Nephron (organoid): Measurements from ENCODE around the gene SNRPD3.
"Not testable (repeated sequence)": the region's sequence is repeated elsewhere in the genome, so short reads cannot be mapped to it uniquely, and the experiment has no call there.

Experiments
- H3K27ac Mint-ChIP-seq, 3 experiments: 2 replicates each; pipeline ENCODE4 v1.8.0; 2020; ENCODE audit warnings: mixed read lengths in 3 of 3, mild to moderate bottlenecking in 2 of 3, moderate library complexity in 1 of 3
- H3K27me3 Mint-ChIP-seq: 2 replicates; pipeline ENCODE4 v1.8.0; 2021; ENCODE audit warnings: low read depth, mild to moderate bottlenecking, moderate library complexity, mixed read lengths
- H3K36me3 Mint-ChIP-seq: 2 replicates; pipeline ENCODE4 v1.8.0; 2020; ENCODE audit warnings: low read depth, mixed read lengths
- H3K4me1 Mint-ChIP-seq: 2 replicates; pipeline ENCODE4 v1.8.0; 2020; ENCODE audit warnings: mixed read lengths
- H3K4me3 Mint-ChIP-seq, 3 experiments: 2 replicates each; pipeline ENCODE4 v1.8.0; 2020; ENCODE audit warnings: mild to moderate bottlenecking in 3 of 3, mixed read lengths in 3 of 3, moderate library complexity in 2 of 3
- H3K9me3 Mint-ChIP-seq: 2 replicates; pipeline ENCODE4 v1.8.0; 2020; ENCODE audit warnings: mixed read lengths
- CTCF ChIP-seq, 3 experiments: fragments of 200-600 bp; sonication (generic); IDR thresholded peaks; one replicate each; pipeline ENCODE4 v1.5.0; 2021; ENCODE audit warnings: antibody characterized with exemption in 3 of 3; ENCODE audit not compliant: unreplicated experiment in 3 of 3

SNRPD3 gene

DNA sequence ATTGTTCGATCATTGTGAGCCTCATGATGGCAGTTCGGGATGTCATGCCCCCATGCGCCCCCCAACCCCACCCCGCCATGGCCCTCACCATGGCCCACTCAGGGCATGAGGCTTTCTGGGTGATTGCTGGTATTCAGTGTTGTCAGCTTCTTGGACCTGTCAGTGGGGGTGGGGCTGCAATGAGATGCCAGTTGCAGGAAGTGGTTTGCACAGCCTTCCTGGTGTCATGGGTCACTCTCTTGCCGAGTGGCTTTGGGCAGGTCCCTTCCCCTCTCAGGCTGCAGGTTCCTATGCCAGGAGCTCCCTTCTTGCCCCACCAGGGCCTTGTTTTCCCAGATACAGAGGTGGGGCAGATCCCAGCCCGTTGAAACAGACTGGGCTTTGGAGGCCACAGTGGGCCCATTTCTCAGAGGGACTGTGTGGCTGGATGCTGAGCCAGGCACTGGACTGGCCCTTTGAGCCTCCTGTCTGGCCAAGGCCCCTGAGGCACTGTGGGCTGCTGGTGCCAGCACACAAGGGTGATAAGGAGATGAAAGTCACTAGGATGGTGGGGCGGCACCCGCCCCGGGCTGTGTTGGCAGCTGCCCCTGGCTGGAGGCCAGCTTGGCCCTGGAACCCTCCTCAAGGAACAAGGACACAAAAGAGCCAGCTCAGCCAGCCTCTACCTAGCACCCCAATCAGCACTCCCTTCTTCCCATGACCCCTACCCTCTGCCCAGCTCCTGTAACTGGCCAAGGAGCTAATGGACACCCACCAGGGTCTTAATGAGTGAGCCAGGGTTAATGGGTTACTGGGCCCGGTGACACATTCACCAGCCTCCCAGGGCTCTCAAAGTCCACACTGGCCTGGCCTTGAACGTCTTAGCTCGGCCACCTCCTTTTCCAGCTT is 45.7 kb downstream of the SNRPD3 start:
- H3K9me3 Mint-ChIP-seq = no peaks in the 10 kb centered on the region

GRCh38 chr22:24602105-24602749 is 46.4 kb downstream of the SNRPD3 start:
- H3K27ac Mint-ChIP-seq = peak overlapping the region in 2 of 3 experiments; percentile 70 to 93
- not testable (repeated sequence) for H3K9me3 Mint-ChIP-seq, H3K27me3 Mint-ChIP-seq, H3K36me3 Mint-ChIP-seq
- peaks cover 22% of the 10 kb centered on the region for H3K4me1 Mint-ChIP-seq
- peak overlapping the region in 1 of 3 experiments; percentile 16 for H3K4me3 Mint-ChIP-seq

More for the DNA sequence above, 45.7 kb downstream of the SNRPD3 start:
- no peak for TF ChIP-seq CTCF (IDR thresholded peaks at IDR 0.05; ENCODE audit: unreplicated experiment in 3 of 3)
- H3K4me1 Mint-ChIP-seq = peaks cover 22% of the 10 kb centered on the region
- H3K36me3 Mint-ChIP-seq = no peaks in the 10 kb centered on the region
- H3K27ac Mint-ChIP-seq = peak overlapping the region in 1 of 3 experiments; percentile 93
- no peak overlapping the region for H3K4me3 Mint-ChIP-seq
- H3K27me3 Mint-ChIP-seq = peaks cover 5% of the 10 kb centered on the region

DNA sequence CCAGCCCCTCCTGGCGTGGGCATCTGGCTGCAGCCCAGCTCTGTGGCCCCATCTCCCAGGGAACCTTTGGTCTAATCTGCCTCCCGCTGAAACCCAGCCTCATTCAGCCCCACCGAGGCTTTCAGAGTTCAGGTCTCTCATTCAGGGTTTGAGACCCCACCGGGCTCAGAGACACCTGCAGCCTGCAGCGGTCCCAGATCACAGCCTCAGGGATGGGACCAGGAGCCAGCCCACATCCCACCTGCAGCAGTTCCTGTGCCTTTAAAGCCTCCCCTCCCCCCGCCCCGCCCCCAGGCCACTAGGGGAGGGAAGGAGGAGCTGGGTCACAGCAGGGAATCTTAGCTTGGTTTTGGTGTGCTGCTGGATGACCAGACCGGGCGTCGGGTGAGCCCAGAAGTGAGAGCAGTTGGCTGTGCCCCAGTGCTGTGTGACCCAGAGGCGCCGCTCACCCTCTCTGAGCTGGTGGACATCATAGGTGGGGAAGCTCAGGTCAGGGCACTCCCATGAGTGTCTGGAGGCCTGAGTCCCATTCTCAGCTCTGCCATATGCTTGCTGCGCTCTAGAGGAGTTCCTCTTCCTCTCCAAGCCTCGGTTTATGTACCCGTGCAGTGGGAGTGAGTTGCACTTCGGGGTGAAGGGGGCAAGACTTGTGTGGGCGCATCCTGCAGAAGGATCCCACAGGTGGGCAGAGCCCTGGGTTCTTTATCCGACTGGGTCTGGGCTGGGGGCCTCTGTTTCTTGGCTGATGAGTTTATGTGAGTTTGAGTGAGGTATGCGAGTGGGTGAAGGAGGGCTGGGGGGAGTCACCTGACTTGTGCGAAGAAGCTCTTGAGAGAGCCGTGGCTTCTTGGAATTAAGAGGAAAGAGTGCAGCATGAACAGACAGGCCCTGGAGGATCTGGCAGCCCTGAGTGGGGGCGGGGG is 47.3 kb downstream of the SNRPD3 start, which contains the start of gene GGT1:
Gene GGT1, plus strand, starts transcription at position 347 of the 923 bp plus-strand sequence. CDS start 7,889 bp downstream, outside the sequence.
- not testable (repeated sequence) for H3K36me3 Mint-ChIP-seq, H3K9me3 Mint-ChIP-seq, H3K27me3 Mint-ChIP-seq
- H3K4me1 Mint-ChIP-seq = peaks cover 22% of the 10 kb centered on the region
- H3K27ac Mint-ChIP-seq = peak within 1 kb of the TSS; percentile 87 to 93 (median 88)
- H3K4me3 Mint-ChIP-seq = peak within 1 kb of the TSS; percentile 57 to 75 (median 73)

DNA sequence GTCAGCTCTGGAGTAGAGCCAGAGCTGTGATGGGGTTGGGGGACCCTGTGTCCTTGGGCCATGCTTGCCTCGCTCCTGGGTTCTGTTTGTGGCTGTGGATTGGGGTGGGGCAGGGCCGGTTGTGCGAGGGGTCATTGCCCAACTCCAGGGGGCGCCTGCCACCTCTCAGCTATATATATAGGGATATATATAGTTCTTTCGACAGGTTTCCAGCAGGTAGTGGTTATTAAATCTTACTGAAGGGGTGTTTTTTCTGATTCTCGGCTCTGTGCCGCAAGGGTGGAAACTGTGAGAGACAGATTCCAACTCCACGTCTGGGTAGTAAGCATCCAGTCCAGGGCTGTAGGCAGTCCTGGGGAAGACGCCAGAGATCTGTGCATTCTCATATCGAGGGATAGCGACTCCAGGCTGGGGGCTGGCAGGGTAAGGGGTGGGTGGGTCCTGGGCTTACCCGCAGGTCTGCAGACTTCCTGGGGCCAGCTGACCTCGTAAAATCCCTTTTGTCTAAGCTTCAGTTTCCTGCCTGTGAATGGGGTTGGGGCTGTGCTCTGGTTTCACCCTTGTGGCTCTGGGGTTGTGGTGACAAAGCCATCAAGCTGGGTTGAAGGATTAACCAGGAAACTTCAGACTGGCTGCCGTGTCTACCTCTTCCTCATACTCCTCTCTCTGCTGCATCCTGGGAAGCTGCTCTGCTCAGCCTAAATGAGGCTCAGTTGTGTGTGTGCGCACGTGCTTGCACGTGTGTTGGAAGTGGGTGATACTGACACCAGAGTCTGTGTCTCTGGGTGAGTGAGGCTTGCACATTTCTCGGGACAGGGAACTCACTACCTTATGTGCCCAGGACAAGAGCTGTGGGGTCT is 48.2 kb downstream of the SNRPD3 start:
- H3K4me3 Mint-ChIP-seq = peak overlapping the region; percentile 57 to 75 (median 73)
- H3K4me1 Mint-ChIP-seq = peaks cover 21% of the 10 kb centered on the region
- H3K27ac Mint-ChIP-seq = peak overlapping the region; percentile 87 to 93 (median 88)
- not testable (repeated sequence) for H3K9me3 Mint-ChIP-seq, H3K27me3 Mint-ChIP-seq, H3K36me3 Mint-ChIP-seq
- peak in 2 of 3 experiments; percentile 11 to 26 for TF ChIP-seq CTCF (IDR thresholded peaks at IDR 0.05; ENCODE audit: unreplicated experiment in 3 of 3)

DNA sequence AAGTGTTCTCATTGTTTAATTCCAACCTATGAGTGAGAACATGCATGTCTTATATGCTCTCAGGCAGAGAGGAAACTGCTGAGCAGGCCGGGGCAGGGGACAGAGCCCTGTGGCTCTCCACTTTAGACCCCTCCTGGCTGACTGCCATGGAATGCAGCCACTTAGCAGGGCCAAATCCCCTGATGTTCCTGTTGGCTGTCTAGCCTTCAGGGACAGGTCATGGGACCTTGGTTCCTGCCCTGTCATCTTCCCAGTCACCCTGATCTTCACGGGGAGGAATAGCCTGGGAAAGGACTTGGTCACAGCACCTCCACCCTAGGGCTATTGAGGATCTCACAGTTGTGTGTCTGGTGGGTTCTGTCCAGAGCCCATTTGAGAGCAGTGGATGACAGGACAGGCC is 50.5 kb downstream of the SNRPD3 start:
- not testable (repeated sequence) for H3K36me3 Mint-ChIP-seq, H3K27me3 Mint-ChIP-seq, H3K4me3 Mint-ChIP-seq, H3K9me3 Mint-ChIP-seq
- peak overlapping the region in 2 of 3 experiments; percentile 60 to 68 for H3K27ac Mint-ChIP-seq
- peaks cover 14% of the 10 kb centered on the region for H3K4me1 Mint-ChIP-seq

DNA sequence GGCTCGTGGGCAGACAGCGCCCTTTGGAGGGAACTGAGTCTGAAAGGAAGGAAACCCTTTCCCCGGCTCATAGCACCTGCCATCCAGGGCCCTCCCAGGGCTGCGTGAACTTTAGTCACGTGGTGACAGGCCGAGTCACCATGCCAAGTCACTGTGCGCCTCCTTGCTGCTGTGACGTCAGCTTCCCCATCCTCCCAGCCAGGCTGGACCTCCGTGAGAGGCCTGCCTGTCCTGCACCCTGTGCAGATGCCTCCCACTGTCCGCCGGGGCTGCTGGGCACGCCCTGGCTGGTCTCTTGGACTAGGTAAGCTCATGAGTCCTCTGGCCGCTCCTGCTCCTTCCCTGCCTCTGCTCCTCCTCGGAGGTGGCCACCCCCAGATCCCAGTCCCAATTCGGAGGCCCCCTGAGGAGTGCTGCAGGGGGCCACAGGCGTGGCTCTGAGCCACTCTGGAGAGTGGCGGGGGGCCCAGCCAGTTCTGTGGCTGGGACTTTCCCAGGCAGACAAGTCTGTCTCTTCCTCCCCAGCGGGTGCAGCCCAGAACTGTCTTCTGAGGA is 51.7 kb downstream of the SNRPD3 start:
- H3K4me3 Mint-ChIP-seq, H3K36me3 Mint-ChIP-seq, H3K27me3 Mint-ChIP-seq, H3K27ac Mint-ChIP-seq, H3K9me3 Mint-ChIP-seq: not testable (repeated sequence)
- peaks cover 14% of the 10 kb centered on the region for H3K4me1 Mint-ChIP-seq

DNA sequence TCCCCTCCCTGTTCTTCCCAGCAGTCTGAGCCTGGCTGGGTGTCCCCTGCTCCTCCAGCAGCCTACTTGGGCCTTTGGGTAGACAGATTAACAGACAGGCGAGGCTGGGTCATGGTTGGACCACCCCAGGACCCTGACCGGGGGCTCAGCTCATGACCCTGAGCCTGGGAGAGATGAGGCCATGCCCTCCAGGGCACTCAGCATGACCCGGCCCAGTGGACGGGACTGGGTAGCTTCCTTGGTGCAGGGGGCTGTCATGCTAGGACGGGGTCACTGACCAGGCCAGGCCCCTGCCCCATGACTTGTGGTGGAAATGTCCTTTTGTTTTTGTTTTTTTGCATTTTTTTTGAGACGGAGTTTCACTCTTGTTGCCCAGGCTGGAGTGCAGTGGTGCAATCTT is 52.5 kb downstream of the SNRPD3 start:
- not testable (repeated sequence) for H3K4me3 Mint-ChIP-seq, H3K27me3 Mint-ChIP-seq, H3K36me3 Mint-ChIP-seq, H3K9me3 Mint-ChIP-seq, H3K27ac Mint-ChIP-seq
- H3K4me1 Mint-ChIP-seq = peaks cover 12% of the 10 kb centered on the region

GRCh38 chr22:24609888-24610287 is 54.1 kb downstream of the SNRPD3 start:
- H3K27me3 Mint-ChIP-seq, H3K36me3 Mint-ChIP-seq, H3K27ac Mint-ChIP-seq, H3K9me3 Mint-ChIP-seq, H3K4me1 Mint-ChIP-seq, H3K4me3 Mint-ChIP-seq: not testable (repeated sequence)

GRCh38 chr22:24614794-24615193 is 59.0 kb downstream of the SNRPD3 start:
- not testable (repeated sequence) for H3K9me3 Mint-ChIP-seq, H3K4me1 Mint-ChIP-seq, H3K27ac Mint-ChIP-seq

DNA sequence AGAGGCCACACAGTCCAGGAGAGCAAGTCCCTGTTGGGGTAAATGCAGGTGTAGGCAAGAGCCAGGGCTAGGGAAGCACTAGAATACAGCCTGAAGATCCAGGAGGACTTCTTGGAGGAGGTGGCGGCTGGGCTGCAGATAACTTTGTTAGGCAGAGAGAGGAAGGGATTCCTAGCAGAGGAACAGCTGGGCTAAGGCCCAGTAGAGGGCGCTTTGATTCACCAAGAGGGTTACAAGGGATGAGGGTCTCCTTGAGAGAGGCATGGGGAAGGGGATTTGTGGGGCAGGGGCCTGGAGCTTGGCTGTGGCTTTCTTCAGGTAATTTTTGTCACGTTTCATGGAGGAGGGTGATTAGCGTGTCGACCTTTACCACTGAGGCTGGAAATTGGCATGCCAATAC is 65.4 kb downstream of the SNRPD3 start:
- not testable (repeated sequence) for H3K9me3 Mint-ChIP-seq, H3K36me3 Mint-ChIP-seq, H3K4me1 Mint-ChIP-seq, H3K27ac Mint-ChIP-seq, H3K4me3 Mint-ChIP-seq, H3K27me3 Mint-ChIP-seq

More at GRCh38 chr22:24614794-24615193, 59.0 kb downstream of the SNRPD3 start:
- H3K4me3 Mint-ChIP-seq, H3K27me3 Mint-ChIP-seq, H3K36me3 Mint-ChIP-seq: not testable (repeated sequence)

DNA sequence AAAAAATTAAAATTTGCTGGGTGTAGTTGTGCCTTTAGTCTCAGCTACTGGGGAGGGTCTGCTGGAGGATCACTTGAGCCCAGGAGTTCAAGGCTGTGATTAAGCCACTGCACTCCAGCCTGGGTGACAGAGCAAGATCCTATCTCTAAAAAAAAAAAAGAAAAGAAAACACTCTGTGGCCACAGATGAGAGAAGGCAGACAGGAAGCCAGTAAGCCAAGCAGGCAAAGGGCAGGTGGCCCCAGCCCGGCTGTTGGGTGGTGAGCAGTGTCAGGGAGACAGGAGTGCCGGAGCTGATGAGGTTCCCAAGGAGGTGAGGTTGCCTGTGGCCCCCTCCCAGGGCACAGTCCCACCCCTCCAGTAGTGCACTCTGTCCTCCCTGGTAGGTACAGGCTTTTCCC is 66.8 kb downstream of the SNRPD3 start:
- not testable (repeated sequence) for H3K27me3 Mint-ChIP-seq, H3K27ac Mint-ChIP-seq, H3K4me3 Mint-ChIP-seq, H3K36me3 Mint-ChIP-seq, H3K9me3 Mint-ChIP-seq, H3K4me1 Mint-ChIP-seq
